ENCODE results near the gene CPT1A.

DNA sequence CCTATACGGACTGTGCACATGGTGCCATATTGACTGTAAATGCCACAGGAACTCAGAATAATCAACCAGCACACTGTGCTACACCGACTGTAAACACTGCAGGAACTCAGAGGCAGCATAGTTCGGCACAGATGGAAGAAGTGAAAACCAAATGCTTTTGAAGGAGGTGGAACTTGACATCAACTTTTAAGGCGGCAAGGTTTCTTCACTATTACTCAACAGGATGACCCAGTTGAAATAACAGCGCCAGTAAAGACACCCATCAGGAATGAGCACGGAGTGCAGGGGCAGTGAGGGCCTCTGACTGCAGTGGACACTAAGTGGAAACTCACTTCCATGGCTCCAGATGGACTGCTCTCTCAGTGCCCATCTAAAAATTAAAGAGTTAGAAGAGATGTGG is 106.1 kb downstream of the CPT1A start:
- TF ChIP-seq, protein P1, sequence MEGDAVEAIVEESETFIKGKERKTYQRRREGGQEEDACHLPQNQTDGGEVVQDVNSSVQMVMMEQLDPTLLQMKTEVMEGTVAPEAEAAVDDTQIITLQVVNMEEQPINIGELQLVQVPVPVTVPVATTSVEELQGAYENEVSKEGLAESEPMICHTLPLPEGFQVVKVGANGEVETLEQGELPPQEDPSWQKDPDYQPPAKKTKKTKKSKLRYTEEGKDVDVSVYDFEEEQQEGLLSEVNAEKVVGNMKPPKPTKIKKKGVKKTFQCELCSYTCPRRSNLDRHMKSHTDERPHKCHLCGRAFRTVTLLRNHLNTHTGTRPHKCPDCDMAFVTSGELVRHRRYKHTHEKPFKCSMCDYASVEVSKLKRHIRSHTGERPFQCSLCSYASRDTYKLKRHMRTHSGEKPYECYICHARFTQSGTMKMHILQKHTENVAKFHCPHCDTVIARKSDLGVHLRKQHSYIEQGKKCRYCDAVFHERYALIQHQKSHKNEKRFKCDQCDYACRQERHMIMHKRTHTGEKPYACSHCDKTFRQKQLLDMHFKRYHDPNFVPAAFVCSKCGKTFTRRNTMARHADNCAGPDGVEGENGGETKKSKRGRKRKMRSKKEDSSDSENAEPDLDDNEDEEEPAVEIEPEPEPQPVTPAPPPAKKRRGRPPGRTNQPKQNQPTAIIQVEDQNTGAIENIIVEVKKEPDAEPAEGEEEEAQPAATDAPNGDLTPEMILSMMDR (conservative IDR thresholded peaks at IDR 0.05), result no peak
- no peak for TF ChIP-seq EZH2 (IDR thresholded peaks at IDR 0.05; ENCODE audit: low read depth)

All from PC-9 (cell line).